Measurements from ENCODE around the gene PRRC2C.

DNA sequence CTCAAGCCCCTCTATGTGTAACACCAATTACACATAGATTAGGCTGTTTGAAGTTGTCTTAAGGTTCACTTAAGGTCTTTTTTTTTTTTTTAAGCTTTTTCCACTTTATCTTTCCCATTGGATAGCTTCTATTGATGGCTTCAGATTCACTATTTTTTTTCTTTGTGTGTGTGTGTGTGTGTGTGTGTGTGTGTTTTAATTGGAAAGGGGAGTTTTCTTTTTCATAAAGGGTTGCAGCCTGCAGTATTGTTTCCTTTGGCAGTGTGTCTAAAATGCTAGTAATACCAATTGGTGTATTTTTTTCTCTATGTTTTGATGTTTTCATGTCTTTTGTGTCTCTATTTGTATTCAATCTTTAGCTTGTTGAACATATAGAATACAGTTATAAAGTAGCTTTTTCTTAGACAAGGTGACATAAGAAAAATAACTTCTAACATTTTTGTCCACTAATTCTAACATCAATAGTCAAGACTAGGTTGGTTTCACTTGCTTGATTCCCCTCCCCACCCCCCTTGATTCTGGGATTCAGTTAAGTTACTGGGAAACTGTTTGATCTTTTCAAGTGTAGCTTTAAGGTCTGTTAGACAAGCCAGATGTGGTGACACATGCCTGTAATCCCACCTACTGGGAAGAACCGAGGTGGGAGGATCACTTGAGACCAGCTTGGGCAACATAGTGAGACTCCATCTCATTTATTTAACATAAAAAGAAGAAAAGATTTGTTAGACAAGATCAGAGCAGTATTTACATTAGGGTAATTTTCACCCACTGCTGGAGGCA, 21.4 kb downstream of the PRRC2C start:
- no peak for TF ChIP-seq POLR2AphosphoS5 (IDR thresholded peaks at IDR 0.05)
- TF ChIP-seq, protein P1, sequence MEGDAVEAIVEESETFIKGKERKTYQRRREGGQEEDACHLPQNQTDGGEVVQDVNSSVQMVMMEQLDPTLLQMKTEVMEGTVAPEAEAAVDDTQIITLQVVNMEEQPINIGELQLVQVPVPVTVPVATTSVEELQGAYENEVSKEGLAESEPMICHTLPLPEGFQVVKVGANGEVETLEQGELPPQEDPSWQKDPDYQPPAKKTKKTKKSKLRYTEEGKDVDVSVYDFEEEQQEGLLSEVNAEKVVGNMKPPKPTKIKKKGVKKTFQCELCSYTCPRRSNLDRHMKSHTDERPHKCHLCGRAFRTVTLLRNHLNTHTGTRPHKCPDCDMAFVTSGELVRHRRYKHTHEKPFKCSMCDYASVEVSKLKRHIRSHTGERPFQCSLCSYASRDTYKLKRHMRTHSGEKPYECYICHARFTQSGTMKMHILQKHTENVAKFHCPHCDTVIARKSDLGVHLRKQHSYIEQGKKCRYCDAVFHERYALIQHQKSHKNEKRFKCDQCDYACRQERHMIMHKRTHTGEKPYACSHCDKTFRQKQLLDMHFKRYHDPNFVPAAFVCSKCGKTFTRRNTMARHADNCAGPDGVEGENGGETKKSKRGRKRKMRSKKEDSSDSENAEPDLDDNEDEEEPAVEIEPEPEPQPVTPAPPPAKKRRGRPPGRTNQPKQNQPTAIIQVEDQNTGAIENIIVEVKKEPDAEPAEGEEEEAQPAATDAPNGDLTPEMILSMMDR (IDR thresholded peaks at IDR 0.05; ENCODE audit: poor library complexity, severe bottlenecking) = no peak
- no peak for TF ChIP-seq EZH2 (IDR thresholded peaks at IDR 0.05; ENCODE audit: borderline replicate concordance, insufficient read depth, low read length, poor library complexity, severe bottlenecking)
- no peak for TF ChIP-seq TAF1 (IDR thresholded peaks at IDR 0.05; ENCODE audit: low read depth)
- TF ChIP-seq, protein P2, sequence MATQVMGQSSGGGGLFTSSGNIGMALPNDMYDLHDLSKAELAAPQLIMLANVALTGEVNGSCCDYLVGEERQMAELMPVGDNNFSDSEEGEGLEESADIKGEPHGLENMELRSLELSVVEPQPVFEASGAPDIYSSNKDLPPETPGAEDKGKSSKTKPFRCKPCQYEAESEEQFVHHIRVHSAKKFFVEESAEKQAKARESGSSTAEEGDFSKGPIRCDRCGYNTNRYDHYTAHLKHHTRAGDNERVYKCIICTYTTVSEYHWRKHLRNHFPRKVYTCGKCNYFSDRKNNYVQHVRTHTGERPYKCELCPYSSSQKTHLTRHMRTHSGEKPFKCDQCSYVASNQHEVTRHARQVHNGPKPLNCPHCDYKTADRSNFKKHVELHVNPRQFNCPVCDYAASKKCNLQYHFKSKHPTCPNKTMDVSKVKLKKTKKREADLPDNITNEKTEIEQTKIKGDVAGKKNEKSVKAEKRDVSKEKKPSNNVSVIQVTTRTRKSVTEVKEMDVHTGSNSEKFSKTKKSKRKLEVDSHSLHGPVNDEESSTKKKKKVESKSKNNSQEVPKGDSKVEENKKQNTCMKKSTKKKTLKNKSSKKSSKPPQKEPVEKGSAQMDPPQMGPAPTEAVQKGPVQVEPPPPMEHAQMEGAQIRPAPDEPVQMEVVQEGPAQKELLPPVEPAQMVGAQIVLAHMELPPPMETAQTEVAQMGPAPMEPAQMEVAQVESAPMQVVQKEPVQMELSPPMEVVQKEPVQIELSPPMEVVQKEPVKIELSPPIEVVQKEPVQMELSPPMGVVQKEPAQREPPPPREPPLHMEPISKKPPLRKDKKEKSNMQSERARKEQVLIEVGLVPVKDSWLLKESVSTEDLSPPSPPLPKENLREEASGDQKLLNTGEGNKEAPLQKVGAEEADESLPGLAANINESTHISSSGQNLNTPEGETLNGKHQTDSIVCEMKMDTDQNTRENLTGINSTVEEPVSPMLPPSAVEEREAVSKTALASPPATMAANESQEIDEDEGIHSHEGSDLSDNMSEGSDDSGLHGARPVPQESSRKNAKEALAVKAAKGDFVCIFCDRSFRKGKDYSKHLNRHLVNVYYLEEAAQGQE (IDR thresholded peaks at IDR 0.05; ENCODE audit: borderline replicate concordance) = no peak
- no peak for TF ChIP-seq MXI1 (conservative IDR thresholded peaks at IDR 0.05; ENCODE audit: poor library complexity, severe bottlenecking)
- no peak for TF ChIP-seq EP300 (conservative IDR thresholded peaks at IDR 0.05; ENCODE audit: poor library complexity, severe bottlenecking)
- TF ChIP-seq RAD21 (conservative IDR thresholded peaks at IDR 0.05) = no peak
- no peak for TF ChIP-seq SMC3 (conservative IDR thresholded peaks at IDR 0.05; ENCODE audit: poor library complexity)
